ENCODE data around the gene UBAP2L.
"Not testable (repeated sequence)": the region's sequence is repeated elsewhere in the genome, so short reads cannot be mapped to it uniquely, and the experiment has no call there.

UBAP2L gene

DNA sequence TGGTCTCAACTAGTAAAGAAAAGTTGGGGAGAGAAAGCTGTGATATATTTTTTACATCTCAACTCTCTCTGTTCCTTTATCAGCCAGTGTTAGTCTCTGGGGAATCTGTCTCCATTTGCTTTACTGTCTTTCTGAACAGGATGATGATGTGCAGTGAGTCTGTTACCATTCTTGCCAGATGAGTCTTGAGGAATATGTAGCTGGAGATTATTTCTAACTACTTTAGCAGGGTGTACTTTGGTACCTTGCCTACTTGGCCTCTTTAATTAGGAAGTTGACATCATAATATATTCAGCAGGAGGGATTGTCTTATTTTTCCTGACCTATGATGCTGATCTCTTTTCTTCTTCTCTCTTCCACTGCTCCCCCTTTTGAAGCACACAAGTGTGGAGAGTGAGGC lies 35.9 kb downstream of the UBAP2L start:
- no peak for DNase-seq (ENCODE audit: low spot score)

DNA sequence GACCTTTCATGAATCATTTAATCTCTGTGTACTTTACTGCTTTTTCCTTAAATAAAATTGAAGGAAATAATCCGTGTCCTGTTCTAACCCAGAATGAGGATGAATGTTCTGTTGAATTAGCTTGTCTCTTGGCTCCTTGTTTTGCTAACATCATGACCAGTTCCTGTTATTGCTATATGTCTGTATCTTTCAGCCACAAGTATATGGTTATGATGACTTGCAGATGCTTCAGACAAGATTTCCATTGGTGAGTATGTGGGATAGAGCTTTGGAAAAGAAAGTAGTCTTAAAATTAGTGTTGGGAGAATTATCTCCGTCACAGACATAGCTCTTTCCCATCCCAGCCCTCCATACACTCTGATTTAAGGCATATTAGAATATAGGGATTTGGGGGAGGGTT lies 38.0 kb downstream of the UBAP2L start:
- no peak for DNase-seq (ENCODE audit: low spot score)

- DNase-seq (ENCODE audit: low spot score), result no peak
Observed at GRCh38 chr1:154260127-154260526, 39.4 kb downstream of the UBAP2L start.

DNA sequence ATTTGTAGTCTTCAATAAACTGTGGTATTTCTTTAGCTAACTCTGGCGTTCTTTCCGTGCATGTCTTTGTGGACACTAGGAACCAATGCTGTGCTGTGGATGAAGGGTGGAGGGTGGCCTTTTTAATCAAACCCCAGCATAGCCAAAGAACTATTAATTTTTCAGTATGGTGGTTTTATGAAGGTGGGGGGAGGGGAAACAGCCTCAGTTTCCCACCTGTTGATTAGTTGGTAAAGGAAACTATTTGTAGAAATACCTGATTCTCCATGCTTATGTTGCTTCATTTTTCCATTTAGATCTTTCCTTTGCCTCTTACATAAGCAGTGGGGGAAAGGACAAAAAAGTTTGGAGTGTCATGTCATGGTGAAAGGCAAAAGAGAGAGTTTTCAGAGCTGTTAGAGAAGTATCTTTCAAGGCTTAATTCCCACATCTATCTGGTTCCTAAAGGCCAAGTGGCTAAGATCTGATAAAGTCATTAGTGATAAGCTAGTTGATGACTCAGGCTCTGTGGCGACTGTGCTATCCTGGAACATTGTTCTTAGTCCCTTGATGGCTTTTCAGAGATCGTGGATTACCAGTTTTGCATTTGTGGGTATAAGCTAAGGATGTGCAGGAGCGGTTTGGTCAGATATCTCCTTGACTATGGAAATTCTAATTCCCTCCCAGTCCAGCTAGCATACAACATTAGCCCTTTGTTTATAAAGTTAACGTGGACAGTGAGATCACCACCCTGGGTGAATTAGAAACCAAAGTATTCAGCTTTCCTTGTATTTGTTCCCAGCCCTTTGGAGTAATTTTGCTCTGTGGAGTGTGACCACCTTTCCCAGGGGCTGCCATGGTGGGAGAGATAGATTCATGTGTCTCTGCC lies 42.9 kb downstream of the UBAP2L start:
- DNase-seq (ENCODE audit: low spot score), result no peak

- DNase-seq (ENCODE audit: low spot score), result no peak
Observed at GRCh38 chr1:154264454-154264853, 43.7 kb downstream of the UBAP2L start.

GRCh38 chr1:154265586-154265985 lies 44.8 kb downstream of the UBAP2L start:
- no peak for DNase-seq (ENCODE audit: low spot score)

DNA sequence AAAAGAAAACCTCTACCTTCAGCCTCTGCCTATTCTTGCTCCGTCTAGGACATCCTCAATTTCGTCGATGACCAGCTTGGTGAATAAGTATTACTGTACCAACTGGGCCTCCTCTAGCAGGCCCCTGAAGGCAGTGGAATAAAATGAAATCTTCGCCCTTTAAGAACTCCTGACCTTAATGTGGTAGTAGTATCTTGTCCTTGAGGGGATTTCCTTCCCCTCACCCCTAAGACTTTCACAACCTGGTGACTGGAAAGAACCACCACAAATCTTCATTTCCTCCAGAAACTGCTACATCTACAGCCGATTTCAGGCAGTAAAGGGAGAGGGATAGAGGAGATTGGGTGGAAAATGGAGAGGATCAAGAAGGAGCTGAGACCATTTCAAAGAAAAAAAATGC lies 50.1 kb downstream of the UBAP2L start:
- DNase-seq (ENCODE audit: low spot score), result no peak

GRCh38 chr1:154272217-154272998 lies 51.7 kb downstream of the UBAP2L start, which contains the start of gene HAX1:
Gene HAX1, plus strand, starts transcription at chr1:154272629. Its CDS starts 95 bp downstream, at chr1:154272724.
- DNase-seq (ENCODE audit: low spot score), result peak; percentile 93

GRCh38 chr1:154272999-154273563 lies 52.3 kb downstream of the UBAP2L start:
- DNase-seq (ENCODE audit: low spot score), result peak; percentile 26

GRCh38 chr1:154276797-154277196 lies 56.0 kb downstream of the UBAP2L start:
- DNase-seq (ENCODE audit: low spot score), result no peak

- DNase-seq (ENCODE audit: low spot score), result not testable (repeated sequence)
Observed at GRCh38 chr1:154287591-154287990, 66.8 kb downstream of the UBAP2L start.

- no peak for DNase-seq (ENCODE audit: low spot score)
Observed at GRCh38 chr1:154288661-154289060, 67.9 kb downstream of the UBAP2L start.

DNA sequence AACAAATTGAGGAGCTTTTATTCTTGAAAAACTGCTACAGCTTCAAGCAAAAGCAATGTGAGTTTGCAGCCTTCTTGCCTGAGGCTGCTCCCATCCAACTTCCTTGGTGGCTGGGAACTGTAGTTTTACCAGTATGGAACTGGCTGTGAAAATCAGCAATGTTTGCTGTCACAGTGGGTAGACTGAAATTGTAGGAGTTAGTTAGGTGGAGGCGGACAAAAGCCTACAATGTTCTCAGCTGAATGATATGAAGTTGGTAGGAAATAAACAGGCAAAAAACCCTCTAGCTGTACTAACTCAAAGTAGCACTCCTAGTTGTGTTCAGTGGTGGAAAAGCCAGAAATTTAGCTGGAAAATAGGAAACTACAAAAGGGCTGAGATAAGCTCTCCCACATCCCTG lies 70.2 kb downstream of the UBAP2L start:
- no peak for DNase-seq (ENCODE audit: low spot score)

DNA sequence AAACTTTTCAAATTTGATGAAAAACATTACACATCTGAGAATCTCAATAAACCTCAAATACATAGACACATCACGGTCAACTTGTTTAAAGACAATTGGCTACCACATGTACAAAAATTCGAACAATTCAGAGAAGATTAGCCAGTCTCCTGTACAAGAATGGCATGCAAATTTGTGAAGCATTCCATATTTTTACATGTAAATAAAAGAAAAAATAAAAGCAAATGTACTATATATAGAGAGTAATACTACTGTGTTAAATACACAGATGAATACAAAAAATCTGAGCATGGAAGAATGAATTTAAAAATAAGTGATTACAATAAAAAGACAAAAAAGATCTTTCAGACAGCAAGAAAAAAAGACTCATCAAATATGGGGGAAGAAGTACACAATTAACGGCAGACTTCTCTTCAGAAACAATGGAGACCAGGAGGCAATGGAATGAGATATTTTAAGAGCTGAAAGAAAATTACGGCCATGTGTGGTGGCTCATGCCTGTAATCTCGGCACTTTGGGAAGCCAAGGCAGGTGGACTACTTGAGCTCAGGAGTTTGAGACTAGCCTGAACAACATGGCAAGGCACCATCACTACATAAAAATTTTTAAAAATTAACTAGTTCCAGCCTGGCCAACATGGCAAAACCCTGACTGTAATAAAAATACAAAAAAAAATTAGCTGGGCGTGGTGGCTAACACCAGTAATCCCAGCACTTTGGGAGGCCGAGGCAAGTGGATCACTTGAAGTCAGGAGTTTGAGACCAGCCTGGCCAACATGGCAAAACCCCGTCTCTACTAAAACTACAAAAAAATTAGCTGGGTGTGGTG lies 74.9 kb downstream of the UBAP2L start:
- DNase-seq (ENCODE audit: low spot score), result no peak

DNA sequence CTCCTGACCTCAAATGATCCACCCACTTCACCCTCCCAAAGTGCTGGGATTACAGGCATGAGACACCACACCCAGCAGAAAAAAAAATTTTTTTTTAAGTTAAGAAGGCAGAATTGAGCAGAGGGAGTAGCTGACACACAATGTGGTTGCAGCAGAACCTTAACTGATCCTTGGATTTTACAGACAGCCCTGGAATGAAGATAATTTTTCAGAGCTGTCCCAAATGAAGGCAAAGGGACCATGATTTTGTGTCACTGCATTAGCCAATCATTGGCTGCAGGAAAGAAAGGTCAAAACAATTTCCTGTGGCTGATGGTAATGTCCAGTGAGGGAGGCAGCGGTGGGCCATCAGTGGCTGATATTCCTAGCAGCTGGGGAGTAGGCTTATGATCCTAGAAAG lies 80.8 kb downstream of the UBAP2L start:
- no peak for DNase-seq (ENCODE audit: low spot score)

DNA sequence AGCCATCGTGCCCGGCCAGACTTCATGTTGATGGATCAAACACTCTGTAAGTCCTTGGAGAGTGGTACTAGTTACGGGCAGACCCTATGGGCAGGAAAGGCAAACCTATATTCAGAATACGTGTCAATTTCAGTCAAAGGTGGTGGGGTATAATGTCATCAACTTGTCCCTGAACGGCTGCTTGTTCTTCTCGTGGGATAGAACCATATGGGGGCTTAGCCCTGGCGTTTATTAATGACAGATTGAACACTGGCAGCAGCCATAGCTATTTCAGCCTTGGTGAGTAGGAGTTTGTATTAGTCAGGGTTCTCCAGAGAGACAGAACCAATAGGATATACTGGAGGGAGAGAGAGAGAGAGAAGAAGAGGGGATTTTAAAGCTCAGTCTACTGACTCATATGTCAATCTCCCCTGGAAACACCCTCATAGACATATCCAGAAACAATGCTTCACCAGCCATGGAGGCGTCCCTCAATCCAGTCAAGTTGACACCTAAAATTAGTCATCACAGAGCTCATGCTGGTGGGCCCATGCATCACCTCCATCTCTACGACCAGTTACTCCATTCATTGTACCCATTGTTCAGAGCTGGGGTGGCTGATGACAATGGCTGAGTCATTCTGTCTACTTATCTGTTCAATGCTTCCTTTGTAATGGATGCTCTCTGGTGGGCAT lies 84.0 kb downstream of the UBAP2L start:
- DNase-seq (ENCODE audit: low spot score), result no peak

- no peak for DNase-seq (ENCODE audit: low spot score)
Observed at GRCh38 chr1:154306151-154306550, 85.4 kb downstream of the UBAP2L start.

GRCh38 chr1:154307670-154308270 lies 87.0 kb downstream of the UBAP2L start:
- DNase-seq (ENCODE audit: low spot score), result not testable (repeated sequence)

GRCh38 chr1:154309136-154309535 lies 88.4 kb downstream of the UBAP2L start:
- not testable (repeated sequence) for DNase-seq (ENCODE audit: low spot score)

- not testable (repeated sequence) for DNase-seq (ENCODE audit: low spot score)
Observed at GRCh38 chr1:154312229-154313065, 91.7 kb downstream of the UBAP2L start.
